ENCODE results near the gene TAF4.

TAF4 gene

GRCh38 chr20:62008643-62009183 is 57.0 kb downstream of the TAF4 start:
- ATAC-seq = no peak
- TF ChIP-seq TOX (CRISPR knock-in tag; IDR thresholded peaks at IDR 0.05; ENCODE audit: borderline replicate concordance) (no peak), ZFP30 (CRISPR knock-in tag; IDR thresholded peaks at IDR 0.05) (no peak), ZNF70 (CRISPR knock-in tag; IDR thresholded peaks at IDR 0.05) (no peak), ISL1 (CRISPR knock-in tag; IDR thresholded peaks at IDR 0.05) (no peak), BACH2 (CRISPR knock-in tag; IDR thresholded peaks at IDR 0.05; ENCODE audit: borderline replicate concordance) (no peak), ARNTL (CRISPR knock-in tag; IDR thresholded peaks at IDR 0.05; ENCODE audit: borderline replicate concordance, low read depth) (no peak), PATZ1 (CRISPR knock-in tag; IDR thresholded peaks at IDR 0.05; ENCODE audit: borderline replicate concordance) (no peak), PPARA (CRISPR knock-in tag; IDR thresholded peaks at IDR 0.05; ENCODE audit: borderline replicate concordance) (no peak), RARB (CRISPR knock-in tag; IDR thresholded peaks at IDR 0.05) (no peak), ZNF8 (CRISPR knock-in tag; IDR thresholded peaks at IDR 0.05) (no peak)
- TF ChIP-seq, protein P1, sequence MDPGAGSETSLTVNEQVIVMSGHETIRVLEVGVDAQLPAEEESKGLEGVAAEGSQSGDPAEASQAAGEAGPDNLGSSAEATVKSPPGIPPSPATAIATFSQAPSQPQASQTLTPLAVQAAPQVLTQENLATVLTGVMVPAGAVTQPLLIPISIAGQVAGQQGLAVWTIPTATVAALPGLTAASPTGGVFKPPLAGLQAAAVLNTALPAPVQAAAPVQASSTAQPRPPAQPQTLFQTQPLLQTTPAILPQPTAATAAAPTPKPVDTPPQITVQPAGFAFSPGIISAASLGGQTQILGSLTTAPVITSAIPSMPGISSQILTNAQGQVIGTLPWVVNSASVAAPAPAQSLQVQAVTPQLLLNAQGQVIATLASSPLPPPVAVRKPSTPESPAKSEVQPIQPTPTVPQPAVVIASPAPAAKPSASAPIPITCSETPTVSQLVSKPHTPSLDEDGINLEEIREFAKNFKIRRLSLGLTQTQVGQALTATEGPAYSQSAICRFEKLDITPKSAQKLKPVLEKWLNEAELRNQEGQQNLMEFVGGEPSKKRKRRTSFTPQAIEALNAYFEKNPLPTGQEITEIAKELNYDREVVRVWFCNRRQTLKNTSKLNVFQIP (CRISPR knock-in tag; IDR thresholded peaks at IDR 0.05; ENCODE audit: borderline replicate concordance, low read depth) = no peak

DNA sequence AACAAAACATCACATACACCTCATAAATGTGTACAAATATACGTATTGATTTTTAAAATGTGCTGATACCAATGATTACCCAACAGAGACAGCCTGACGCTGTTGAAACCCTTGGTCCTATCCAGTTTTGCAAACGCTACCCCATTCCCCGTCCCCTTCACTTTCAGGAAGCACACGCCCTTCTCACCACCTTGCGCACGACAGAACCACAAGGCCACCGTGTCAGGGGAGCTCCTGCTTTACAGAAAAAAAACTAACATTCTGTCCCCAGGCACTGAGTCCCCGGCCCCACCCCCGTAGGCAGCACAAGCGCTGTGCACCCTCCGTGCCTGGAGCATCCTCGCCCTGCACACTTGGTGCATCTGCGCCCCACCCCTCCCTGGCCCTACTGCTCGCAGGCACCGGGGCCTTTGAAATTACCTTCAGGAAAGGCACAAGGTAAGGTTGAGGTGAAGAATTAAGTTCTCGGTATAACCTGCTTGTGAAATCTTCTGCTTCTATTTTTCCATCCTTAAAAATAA is 58.5 kb downstream of the TAF4 start:
- no peak for ATAC-seq

More for the DNA sequence above, 58.5 kb downstream of the TAF4 start:
- TF ChIP-seq, protein P2, sequence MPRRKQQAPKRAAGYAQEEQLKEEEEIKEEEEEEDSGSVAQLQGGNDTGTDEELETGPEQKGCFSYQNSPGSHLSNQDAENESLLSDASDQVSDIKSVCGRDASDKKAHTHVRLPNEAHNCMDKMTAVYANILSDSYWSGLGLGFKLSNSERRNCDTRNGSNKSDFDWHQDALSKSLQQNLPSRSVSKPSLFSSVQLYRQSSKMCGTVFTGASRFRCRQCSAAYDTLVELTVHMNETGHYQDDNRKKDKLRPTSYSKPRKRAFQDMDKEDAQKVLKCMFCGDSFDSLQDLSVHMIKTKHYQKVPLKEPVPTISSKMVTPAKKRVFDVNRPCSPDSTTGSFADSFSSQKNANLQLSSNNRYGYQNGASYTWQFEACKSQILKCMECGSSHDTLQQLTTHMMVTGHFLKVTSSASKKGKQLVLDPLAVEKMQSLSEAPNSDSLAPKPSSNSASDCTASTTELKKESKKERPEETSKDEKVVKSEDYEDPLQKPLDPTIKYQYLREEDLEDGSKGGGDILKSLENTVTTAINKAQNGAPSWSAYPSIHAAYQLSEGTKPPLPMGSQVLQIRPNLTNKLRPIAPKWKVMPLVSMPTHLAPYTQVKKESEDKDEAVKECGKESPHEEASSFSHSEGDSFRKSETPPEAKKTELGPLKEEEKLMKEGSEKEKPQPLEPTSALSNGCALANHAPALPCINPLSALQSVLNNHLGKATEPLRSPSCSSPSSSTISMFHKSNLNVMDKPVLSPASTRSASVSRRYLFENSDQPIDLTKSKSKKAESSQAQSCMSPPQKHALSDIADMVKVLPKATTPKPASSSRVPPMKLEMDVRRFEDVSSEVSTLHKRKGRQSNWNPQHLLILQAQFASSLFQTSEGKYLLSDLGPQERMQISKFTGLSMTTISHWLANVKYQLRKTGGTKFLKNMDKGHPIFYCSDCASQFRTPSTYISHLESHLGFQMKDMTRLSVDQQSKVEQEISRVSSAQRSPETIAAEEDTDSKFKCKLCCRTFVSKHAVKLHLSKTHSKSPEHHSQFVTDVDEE (CRISPR knock-in tag; IDR thresholded peaks at IDR 0.05) = no peak
- TF ChIP-seq CSDC2 (CRISPR knock-in tag; IDR thresholded peaks at IDR 0.05) (no peak), ESRRG (CRISPR knock-in tag; IDR thresholded peaks at IDR 0.05) (no peak), ZFP3 (CRISPR knock-in tag; IDR thresholded peaks at IDR 0.05) (no peak), ZFP30 (CRISPR knock-in tag; IDR thresholded peaks at IDR 0.05) (no peak), ZC3H10 (CRISPR knock-in tag; IDR thresholded peaks at IDR 0.05) (no peak), OSR1 (CRISPR knock-in tag; IDR thresholded peaks at IDR 0.05) (no peak), ZNF70 (CRISPR knock-in tag; IDR thresholded peaks at IDR 0.05) (no peak), TOX (CRISPR knock-in tag; IDR thresholded peaks at IDR 0.05; ENCODE audit: borderline replicate concordance) (no peak), ARNTL (CRISPR knock-in tag; IDR thresholded peaks at IDR 0.05; ENCODE audit: borderline replicate concordance, low read depth) (no peak), ISL1 (CRISPR knock-in tag; IDR thresholded peaks at IDR 0.05) (no peak), BACH2 (CRISPR knock-in tag; IDR thresholded peaks at IDR 0.05; ENCODE audit: borderline replicate concordance) (no peak), RARB (CRISPR knock-in tag; IDR thresholded peaks at IDR 0.05) (no peak), PATZ1 (CRISPR knock-in tag; IDR thresholded peaks at IDR 0.05; ENCODE audit: borderline replicate concordance) (no peak)
- TF ChIP-seq, protein P3, sequence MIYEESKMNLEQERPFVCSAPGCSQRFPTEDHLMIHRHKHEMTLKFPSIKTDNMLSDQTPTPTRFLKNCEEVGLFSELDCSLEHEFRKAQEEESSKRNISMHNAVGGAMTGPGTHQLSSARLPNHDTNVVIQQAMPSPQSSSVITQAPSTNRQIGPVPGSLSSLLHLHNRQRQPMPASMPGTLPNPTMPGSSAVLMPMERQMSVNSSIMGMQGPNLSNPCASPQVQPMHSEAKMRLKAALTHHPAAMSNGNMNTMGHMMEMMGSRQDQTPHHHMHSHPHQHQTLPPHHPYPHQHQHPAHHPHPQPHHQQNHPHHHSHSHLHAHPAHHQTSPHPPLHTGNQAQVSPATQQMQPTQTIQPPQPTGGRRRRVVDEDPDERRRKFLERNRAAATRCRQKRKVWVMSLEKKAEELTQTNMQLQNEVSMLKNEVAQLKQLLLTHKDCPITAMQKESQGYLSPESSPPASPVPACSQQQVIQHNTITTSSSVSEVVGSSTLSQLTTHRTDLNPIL (CRISPR knock-in tag; IDR thresholded peaks at IDR 0.05; ENCODE audit: low read depth) = no peak
- TF ChIP-seq, protein P1 (CRISPR knock-in tag; IDR thresholded peaks at IDR 0.05; ENCODE audit: borderline replicate concordance, low read depth) = no peak
- TF ChIP-seq, protein P4, sequence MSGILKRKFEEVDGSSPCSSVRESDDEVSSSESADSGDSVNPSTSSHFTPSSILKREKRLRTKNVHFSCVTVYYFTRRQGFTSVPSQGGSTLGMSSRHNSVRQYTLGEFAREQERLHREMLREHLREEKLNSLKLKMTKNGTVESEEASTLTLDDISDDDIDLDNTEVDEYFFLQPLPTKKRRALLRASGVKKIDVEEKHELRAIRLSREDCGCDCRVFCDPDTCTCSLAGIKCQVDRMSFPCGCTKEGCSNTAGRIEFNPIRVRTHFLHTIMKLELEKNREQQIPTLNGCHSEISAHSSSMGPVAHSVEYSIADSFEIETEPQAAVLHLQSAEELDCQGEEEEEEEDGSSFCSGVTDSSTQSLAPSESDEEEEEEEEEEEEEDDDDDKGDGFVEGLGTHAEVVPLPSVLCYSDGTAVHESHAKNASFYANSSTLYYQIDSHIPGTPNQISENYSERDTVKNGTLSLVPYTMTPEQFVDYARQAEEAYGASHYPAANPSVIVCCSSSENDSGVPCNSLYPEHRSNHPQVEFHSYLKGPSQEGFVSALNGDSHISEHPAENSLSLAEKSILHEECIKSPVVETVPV (CRISPR knock-in tag; IDR thresholded peaks at IDR 0.05) = no peak
